Measurements from ENCODE around the gene TM7SF2. TPM values are rescaled to one million over a fixed set of nuclear protein-coding genes. Genes with fewer than 3 reads are reported as not detected.
"Not testable (repeated sequence)": the region's sequence is repeated elsewhere in the genome, so short reads cannot be mapped to it uniquely, and the experiment has no call there.

Gene TM7SF2
- total RNA-seq, 2 experiments from 2014 or later = 17.4 to 18.1 TPM

GRCh38 chr11:65136515-65137096 lies 24.9 kb downstream of the TM7SF2 start:
- H3K27me3 Mint-ChIP-seq = no peaks in the 10 kb centered on the region
- H3K27ac Mint-ChIP-seq = peak overlapping the region; percentile 89
- peaks cover 6% of the 10 kb centered on the region for H3K36me3 Mint-ChIP-seq (ENCODE audit: low read depth)
- H3K9me3 Mint-ChIP-seq (ENCODE audit: low read depth) = no peaks in the 10 kb centered on the region
- H3K4me3 Mint-ChIP-seq = peak overlapping the region; percentile 97
- ChIA-PET POLR2A (interaction anchor here (0.6 to 2.4 kb wide), 7 partner anchors 15 to 1158 kb away, joined by 3 to 19 read pairs (median 3); partner anchors contain the start of genes FAU, MRPL49, POLA2 and ZNHIT2), CTCF (interaction anchor here (0.6 to 2.5 kb wide), 4 partner anchors 11 to 195 kb away, joined by 3 to 15 read pairs (median 4); partner anchors contain the start of genes FAU and MRPL49)
- no peak for DNase-seq
- H3K4me1 Mint-ChIP-seq = peaks cover 24% of the 10 kb centered on the region
- no peak for ATAC-seq
- intact Hi-C loops (cut with DNase I, micrococcal nuclease) = no loop called here

- no peak overlapping the region for H3K27ac Mint-ChIP-seq
- no peaks in the 10 kb centered on the region for H3K9me3 Mint-ChIP-seq (ENCODE audit: low read depth)
- ChIA-PET POLR2A (no interaction called here), CTCF (no interaction called here)
- ATAC-seq (no peak), DNase-seq (no peak)
- no peaks in the 10 kb centered on the region for H3K4me1 Mint-ChIP-seq
- no peak overlapping the region for H3K4me3 Mint-ChIP-seq
- H3K27me3 Mint-ChIP-seq = no peaks in the 10 kb centered on the region
- intact Hi-C loops (cut with DNase I, micrococcal nuclease) = no loop called here
- no peaks in the 10 kb centered on the region for H3K36me3 Mint-ChIP-seq (ENCODE audit: low read depth)
These were observed 30.3 kb downstream of the TM7SF2 start for GRCh38 chr11:65141896-65142494.

- ATAC-seq (no peak), DNase-seq (no peak)
- Mint-ChIP-seq H3K27me3 (no peaks in the 10 kb centered on the region), H3K27ac (no peak overlapping the region), H3K36me3 (ENCODE audit: low read depth) (no peaks in the 10 kb centered on the region), H3K4me3 (no peak overlapping the region), H3K4me1 (peaks cover 6% of the 10 kb centered on the region), H3K9me3 (ENCODE audit: low read depth) (no peaks in the 10 kb centered on the region)
- POLR2A ChIA-PET = no interaction called here
- intact Hi-C loops (cut with DNase I, micrococcal nuclease) = no loop called here
- CTCF ChIA-PET = interaction anchor here (0.5 to 1.1 kb wide), 4 partner anchors 10 to 699 kb away, joined by 3 to 4 read pairs (median 3); no protein-coding TSS in a partner anchor
These were observed 35.8 kb downstream of the TM7SF2 start for GRCh38 chr11:65147352-65148075.

- H3K4me1 Mint-ChIP-seq = peaks cover 6% of the 10 kb centered on the region
- ChIA-PET CTCF (interaction anchor here (1.1 kb wide), 1 partner anchor 25 kb away, joined by 3 read pairs; no protein-coding TSS in a partner anchor), POLR2A (interaction anchor here (0.7 kb wide), 2 partner anchors 55 to 96 kb away, joined by 3 to 4 read pairs; no protein-coding TSS in a partner anchor)
- no peaks in the 10 kb centered on the region for H3K36me3 Mint-ChIP-seq (ENCODE audit: low read depth)
- no peak overlapping the region for H3K27ac Mint-ChIP-seq
- intact Hi-C loops (cut with DNase I, micrococcal nuclease) = no loop called here
- no peak for ATAC-seq
- H3K4me3 Mint-ChIP-seq = no peak overlapping the region
- no peaks in the 10 kb centered on the region for H3K27me3 Mint-ChIP-seq
- DNase-seq = no peak
- H3K9me3 Mint-ChIP-seq (ENCODE audit: low read depth) = no peaks in the 10 kb centered on the region
These were observed 37.0 kb downstream of the TM7SF2 start for GRCh38 chr11:65148657-65149056.

GRCh38 chr11:65150131-65150508 lies 38.4 kb downstream of the TM7SF2 start:
- H3K4me1 Mint-ChIP-seq; H3K9me3 Mint-ChIP-seq (ENCODE audit: low read depth); H3K27me3 Mint-ChIP-seq; ATAC-seq; H3K4me3 Mint-ChIP-seq; DNase-seq; intact Hi-C loops (cut with DNase I, micrococcal nuclease); H3K36me3 Mint-ChIP-seq (ENCODE audit: low read depth); POLR2A ChIA-PET; H3K27ac Mint-ChIP-seq: not testable (repeated sequence)
- CTCF ChIA-PET = interaction anchor here (1.1 kb wide), 1 partner anchor 75 kb away, joined by 3 read pairs; no protein-coding TSS in a partner anchor

- Mint-ChIP-seq H3K4me1 (peaks cover 6% of the 10 kb centered on the region), H3K36me3 (ENCODE audit: low read depth) (no peaks in the 10 kb centered on the region), H3K27me3 (no peaks in the 10 kb centered on the region), H3K27ac (no peak overlapping the region), H3K4me3 (no peak overlapping the region), H3K9me3 (ENCODE audit: low read depth) (no peaks in the 10 kb centered on the region)
- POLR2A ChIA-PET = no interaction called here
- DNase-seq (peak; percentile 69), ATAC-seq (peak; percentile 95)
- CTCF ChIA-PET = no interaction called here
- intact Hi-C loops (cut with DNase I, micrococcal nuclease) = no loop called here
These were observed 39.0 kb downstream of the TM7SF2 start for GRCh38 chr11:65150509-65151299.

- no peaks in the 10 kb centered on the region for H3K36me3 Mint-ChIP-seq (ENCODE audit: low read depth)
- ChIA-PET CTCF (interaction anchor here (0.5 kb wide), 1 partner anchor 284 kb away, joined by 3 read pairs; no protein-coding TSS in a partner anchor), POLR2A (no interaction called here)
- H3K27ac Mint-ChIP-seq = no peak overlapping the region
- H3K4me3 Mint-ChIP-seq = no peak overlapping the region
- intact Hi-C loops (cut with DNase I, micrococcal nuclease) = no loop called here
- ATAC-seq (no peak), DNase-seq (no peak)
- H3K4me1 Mint-ChIP-seq = peaks cover 6% of the 10 kb centered on the region
- no peaks in the 10 kb centered on the region for H3K9me3 Mint-ChIP-seq (ENCODE audit: low read depth)
- H3K27me3 Mint-ChIP-seq = no peaks in the 10 kb centered on the region
These were observed 39.7 kb downstream of the TM7SF2 start for GRCh38 chr11:65151331-65151899.

- Mint-ChIP-seq H3K9me3 (ENCODE audit: low read depth) (no peaks in the 10 kb centered on the region), H3K27me3 (no peaks in the 10 kb centered on the region), H3K27ac (no peak overlapping the region), H3K36me3 (ENCODE audit: low read depth) (no peaks in the 10 kb centered on the region), H3K4me1 (peaks cover 6% of the 10 kb centered on the region), H3K4me3 (no peak overlapping the region)
- ChIA-PET POLR2A (no interaction called here), CTCF (interaction anchor here (0.6 kb wide), 2 partner anchors 45 to 85 kb away, joined by 3 to 6 read pairs; no protein-coding TSS in a partner anchor)
- intact Hi-C loops (cut with DNase I, micrococcal nuclease) = no loop called here
- no peak for DNase-seq
- no peak for ATAC-seq
These were observed 40.5 kb downstream of the TM7SF2 start for GRCh38 chr11:65152122-65152521.

GRCh38 chr11:65156256-65156655 lies 44.6 kb downstream of the TM7SF2 start:
- H3K27me3 Mint-ChIP-seq = no peaks in the 10 kb centered on the region
- POLR2A ChIA-PET = no interaction called here
- no peak overlapping the region for H3K27ac Mint-ChIP-seq
- H3K4me3 Mint-ChIP-seq = no peak overlapping the region
- DNase-seq (no peak), ATAC-seq (no peak)
- no peaks in the 10 kb centered on the region for H3K9me3 Mint-ChIP-seq (ENCODE audit: low read depth)
- CTCF ChIA-PET = no interaction called here
- intact Hi-C loops (cut with DNase I, micrococcal nuclease) = no loop called here
- no peaks in the 10 kb centered on the region for H3K4me1 Mint-ChIP-seq
- H3K36me3 Mint-ChIP-seq (ENCODE audit: low read depth) = no peaks in the 10 kb centered on the region

- no peaks in the 10 kb centered on the region for H3K36me3 Mint-ChIP-seq (ENCODE audit: low read depth)
- no peaks in the 10 kb centered on the region for H3K27me3 Mint-ChIP-seq
- intact Hi-C loops (cut with DNase I, micrococcal nuclease) = no loop called here
- ChIA-PET CTCF (interaction anchor here (0.7 kb wide), 1 partner anchor 193 kb away, joined by 3 read pairs; no protein-coding TSS in a partner anchor), POLR2A (no interaction called here)
- no peak overlapping the region for H3K27ac Mint-ChIP-seq
- H3K9me3 Mint-ChIP-seq (ENCODE audit: low read depth) = no peaks in the 10 kb centered on the region
- H3K4me3 Mint-ChIP-seq = no peak overlapping the region
- no peak for ATAC-seq
- no peak for DNase-seq
- no peaks in the 10 kb centered on the region for H3K4me1 Mint-ChIP-seq
These were observed 45.3 kb downstream of the TM7SF2 start for GRCh38 chr11:65156926-65157325.

GRCh38 chr11:65157336-65157735 lies 45.7 kb downstream of the TM7SF2 start:
- intact Hi-C loops (cut with DNase I, micrococcal nuclease) = no loop called here
- ChIA-PET POLR2A (interaction anchor here (0.6 kb wide), 1 partner anchor 221 kb away, joined by 7 read pairs; no protein-coding TSS in a partner anchor), CTCF (interaction anchor here (0.7 kb wide), 1 partner anchor 192 kb away, joined by 3 read pairs; no protein-coding TSS in a partner anchor)
- no peaks in the 10 kb centered on the region for H3K27me3 Mint-ChIP-seq
- no peaks in the 10 kb centered on the region for H3K36me3 Mint-ChIP-seq (ENCODE audit: low read depth)
- H3K27ac Mint-ChIP-seq = no peak overlapping the region
- H3K4me3 Mint-ChIP-seq = no peak overlapping the region
- no peaks in the 10 kb centered on the region for H3K4me1 Mint-ChIP-seq
- DNase-seq (no peak), ATAC-seq (no peak)
- H3K9me3 Mint-ChIP-seq (ENCODE audit: low read depth) = no peaks in the 10 kb centered on the region
